Measurements from ENCODE around the gene ALCAM. TPM values are rescaled to one million over a fixed set of nuclear protein-coding genes. Genes with fewer than 3 reads are reported as not detected.

The ALCAM gene
- total RNA-seq, 1 donor from 2014 or later, result 15.2 TPM

DNA sequence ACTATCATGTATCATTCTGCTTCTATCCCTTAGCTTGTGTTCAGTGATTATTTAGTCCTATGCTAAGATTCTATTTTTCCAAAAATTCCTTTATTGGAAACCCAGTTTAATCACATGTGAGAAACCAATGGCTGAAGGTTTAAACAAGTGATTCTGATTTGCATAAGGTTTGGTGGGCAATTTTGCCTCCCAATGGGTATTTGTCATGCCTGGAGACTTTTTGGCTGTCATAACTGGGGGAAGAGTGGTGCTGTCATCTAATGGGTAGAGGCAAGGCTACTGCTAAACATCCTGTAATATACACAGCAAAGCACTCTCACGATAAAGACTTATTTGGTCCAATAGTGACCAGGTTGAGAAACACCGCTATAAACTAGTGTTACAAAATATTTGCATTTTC, 148.7 kb downstream of the ALCAM start:
- Histone ChIP-seq H3K4me1 (no peaks in the 10 kb centered on the region), H3K9me3 (no peaks in the 10 kb centered on the region), H3K36me3 (no peaks in the 10 kb centered on the region), H3K27ac (no peak overlapping the region), H3K27me3 (no peaks in the 10 kb centered on the region), H3K4me3 (no peak overlapping the region)
- intact Hi-C loops (cut with DNase I), result no loop called here
- no peak for TF ChIP-seq POLR2AphosphoS5 (IDR thresholded peaks at IDR 0.05; ENCODE audit: insufficient read depth in 1 of 2, low read depth in 1 of 2)
- TF ChIP-seq POLR2A (IDR thresholded peaks at IDR 0.05), result no peak
- TF ChIP-seq, protein P1, sequence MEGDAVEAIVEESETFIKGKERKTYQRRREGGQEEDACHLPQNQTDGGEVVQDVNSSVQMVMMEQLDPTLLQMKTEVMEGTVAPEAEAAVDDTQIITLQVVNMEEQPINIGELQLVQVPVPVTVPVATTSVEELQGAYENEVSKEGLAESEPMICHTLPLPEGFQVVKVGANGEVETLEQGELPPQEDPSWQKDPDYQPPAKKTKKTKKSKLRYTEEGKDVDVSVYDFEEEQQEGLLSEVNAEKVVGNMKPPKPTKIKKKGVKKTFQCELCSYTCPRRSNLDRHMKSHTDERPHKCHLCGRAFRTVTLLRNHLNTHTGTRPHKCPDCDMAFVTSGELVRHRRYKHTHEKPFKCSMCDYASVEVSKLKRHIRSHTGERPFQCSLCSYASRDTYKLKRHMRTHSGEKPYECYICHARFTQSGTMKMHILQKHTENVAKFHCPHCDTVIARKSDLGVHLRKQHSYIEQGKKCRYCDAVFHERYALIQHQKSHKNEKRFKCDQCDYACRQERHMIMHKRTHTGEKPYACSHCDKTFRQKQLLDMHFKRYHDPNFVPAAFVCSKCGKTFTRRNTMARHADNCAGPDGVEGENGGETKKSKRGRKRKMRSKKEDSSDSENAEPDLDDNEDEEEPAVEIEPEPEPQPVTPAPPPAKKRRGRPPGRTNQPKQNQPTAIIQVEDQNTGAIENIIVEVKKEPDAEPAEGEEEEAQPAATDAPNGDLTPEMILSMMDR (IDR thresholded peaks at IDR 0.05), result no peak
- DNase-seq (ENCODE audit: extremely low spot score in 2 of 2), result no peak

DNA sequence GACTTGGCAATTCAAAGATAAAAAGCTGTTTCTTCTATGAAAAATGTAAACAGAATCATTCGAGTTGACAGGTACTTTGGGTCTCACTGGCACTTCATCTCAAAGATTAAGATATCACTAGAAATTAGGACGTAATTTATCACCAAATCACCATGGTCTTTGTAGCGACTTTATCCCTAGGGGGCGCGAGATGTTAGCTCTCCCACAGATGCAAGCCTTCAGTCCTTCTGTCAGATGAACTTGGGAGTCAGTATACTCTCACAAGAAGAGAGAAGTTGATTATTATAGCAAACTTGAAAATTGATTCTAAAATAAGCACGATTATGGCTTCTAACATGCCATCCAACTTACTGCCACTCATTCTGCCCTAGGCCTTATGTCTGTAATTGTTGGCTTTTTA, 150.3 kb downstream of the ALCAM start:
- intact Hi-C loops (cut with DNase I), result no loop called here
- Histone ChIP-seq H3K27ac (no peak overlapping the region), H3K9me3 (no peaks in the 10 kb centered on the region), H3K27me3 (no peaks in the 10 kb centered on the region), H3K4me1 (no peaks in the 10 kb centered on the region), H3K4me3 (no peak overlapping the region), H3K36me3 (no peaks in the 10 kb centered on the region)
- TF ChIP-seq, protein P1 (IDR thresholded peaks at IDR 0.05), result no peak
- no peak for TF ChIP-seq POLR2A (IDR thresholded peaks at IDR 0.05)
- TF ChIP-seq POLR2AphosphoS5 (IDR thresholded peaks at IDR 0.05; ENCODE audit: insufficient read depth in 1 of 2, low read depth in 1 of 2), result no peak
- no peak for DNase-seq (ENCODE audit: extremely low spot score in 2 of 2)

DNA sequence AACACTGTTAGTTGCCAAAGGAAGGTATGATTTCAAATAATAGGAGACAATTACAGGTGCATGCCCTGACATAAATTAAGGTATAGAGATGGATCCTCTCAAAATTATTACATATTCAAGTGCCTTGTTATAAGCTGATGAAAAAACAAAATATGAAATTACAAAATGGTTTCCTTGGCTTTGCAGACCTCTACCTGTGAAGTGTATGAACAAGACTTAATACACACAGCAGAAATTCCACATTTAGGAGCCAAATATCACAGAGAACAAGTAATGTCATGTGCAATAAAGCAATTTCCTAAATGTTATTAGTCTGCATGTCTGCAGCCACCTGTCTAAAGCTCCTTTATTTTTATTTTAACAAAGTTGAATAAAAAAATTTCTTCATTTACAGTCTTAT, 151.5 kb downstream of the ALCAM start:
- TF ChIP-seq, protein P1 (IDR thresholded peaks at IDR 0.05), result no peak
- no peak for TF ChIP-seq POLR2A (IDR thresholded peaks at IDR 0.05)
- TF ChIP-seq POLR2AphosphoS5 (IDR thresholded peaks at IDR 0.05; ENCODE audit: insufficient read depth in 1 of 2, low read depth in 1 of 2), result no peak
- DNase-seq (ENCODE audit: extremely low spot score in 2 of 2), result no peak
- intact Hi-C loops (cut with DNase I), result no loop called here
- Histone ChIP-seq H3K9me3 (no peaks in the 10 kb centered on the region), H3K4me3 (no peak overlapping the region), H3K4me1 (no peaks in the 10 kb centered on the region), H3K27ac (no peak overlapping the region), H3K27me3 (no peaks in the 10 kb centered on the region), H3K36me3 (no peaks in the 10 kb centered on the region)

DNA sequence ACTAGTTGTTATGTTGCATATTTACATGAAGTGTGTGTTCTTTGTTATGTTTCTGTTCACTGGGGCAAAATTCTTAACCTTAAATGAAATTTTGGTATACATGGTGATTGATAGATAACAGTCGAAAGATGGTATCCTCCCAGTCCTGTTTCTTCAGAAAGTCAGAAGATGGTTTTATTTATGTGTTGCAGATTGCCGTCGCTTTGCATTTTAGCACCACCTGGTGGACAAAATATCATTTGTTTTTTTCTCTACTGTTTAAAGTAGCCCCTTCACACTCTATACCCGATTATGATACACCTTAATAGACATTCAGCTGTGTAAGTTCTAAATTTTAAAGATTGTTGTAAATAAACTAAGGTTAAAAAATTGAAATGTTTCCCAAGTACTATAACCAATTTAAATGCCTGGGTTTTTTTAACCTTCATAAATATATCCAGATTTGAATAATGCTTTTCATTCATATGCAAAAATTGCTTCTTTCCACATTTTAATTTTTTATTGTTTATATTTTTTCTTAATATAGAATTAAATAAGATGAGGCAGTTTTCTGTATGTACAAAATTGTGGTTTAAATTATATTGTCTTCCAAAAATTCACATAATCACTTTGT, 152.2 kb downstream of the ALCAM start:
- H3K36me3 ChIP-seq, result no peaks in the 10 kb centered on the region
- no peak overlapping the region for H3K27ac ChIP-seq
- H3K4me1 ChIP-seq, result no peaks in the 10 kb centered on the region
- DNase-seq (ENCODE audit: extremely low spot score in 2 of 2), result no peak
- intact Hi-C loops (cut with DNase I), result no loop called here
- no peaks in the 10 kb centered on the region for H3K27me3 ChIP-seq
- no peak overlapping the region for H3K4me3 ChIP-seq
- no peaks in the 10 kb centered on the region for H3K9me3 ChIP-seq
- TF ChIP-seq, protein P1 (IDR thresholded peaks at IDR 0.05), result peak; percentile 30 to 59 (median 44)
- no peak for TF ChIP-seq POLR2AphosphoS5 (IDR thresholded peaks at IDR 0.05; ENCODE audit: insufficient read depth in 1 of 2, low read depth in 1 of 2)

DNA sequence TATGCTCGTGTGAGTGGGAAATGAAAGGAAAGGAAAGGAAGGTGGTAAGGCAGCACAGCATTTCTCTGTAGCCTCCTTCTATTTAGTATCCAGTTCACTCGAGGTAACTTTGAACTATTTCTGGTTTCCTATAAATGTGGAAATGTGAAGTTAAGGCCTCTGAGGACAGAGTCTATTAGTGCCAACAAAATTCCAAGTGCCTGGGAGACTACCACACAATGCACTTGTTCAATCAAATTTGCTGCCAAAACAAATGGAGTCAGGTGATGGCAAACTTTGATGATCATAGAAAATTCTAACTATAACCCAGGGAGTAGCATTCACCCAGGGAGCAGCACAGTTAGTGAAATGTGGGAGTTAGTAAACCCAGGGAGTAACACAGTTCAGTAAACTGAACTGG, 155.1 kb downstream of the ALCAM start:
- TF ChIP-seq, protein P1 (IDR thresholded peaks at IDR 0.05), result no peak
- TF ChIP-seq POLR2A (IDR thresholded peaks at IDR 0.05) (no peak), POLR2AphosphoS5 (IDR thresholded peaks at IDR 0.05; ENCODE audit: insufficient read depth in 1 of 2, low read depth in 1 of 2) (no peak)
- H3K27ac ChIP-seq, result no peak overlapping the region
- intact Hi-C loops (cut with DNase I), result no loop called here

More for the DNA sequence above, 155.1 kb downstream of the ALCAM start:
- H3K36me3 ChIP-seq, result no peaks in the 10 kb centered on the region
- no peak for DNase-seq (ENCODE audit: extremely low spot score in 2 of 2)
- no peaks in the 10 kb centered on the region for H3K27me3 ChIP-seq
- H3K4me1 ChIP-seq, result no peaks in the 10 kb centered on the region
- no peak overlapping the region for H3K4me3 ChIP-seq
- H3K9me3 ChIP-seq, result no peaks in the 10 kb centered on the region
